ENCODE results near the gene ATP10A. TPM values are rescaled to one million over a fixed set of nuclear protein-coding genes. Genes with fewer than 3 reads are reported as not detected.
A peak's percentile ranks its signal among the peaks of the same experiment; 100 is the strongest.

The ATP10A gene
- polyA plus RNA-seq, 3 donors from 2014 or later = 2.4 to 17.4 (median 7.3) TPM

- H3K36me3 Mint-ChIP-seq = peaks cover 1 to 3% (median 3%) of the 10 kb centered on the region in 3 donors
These were observed 189.8 kb downstream of the ATP10A start for GRCh38 chr15:25673351-25673750.

GRCh38 chr15:25671132-25671531, 192.0 kb downstream of the ATP10A start:
- no peak for DNase-seq
- Mint-ChIP-seq H3K27ac (no peak overlapping the region), H3K4me1 (peaks cover 13 to 18% of the 10 kb centered on the region in 2 donors), H3K4me3 (no peak overlapping the region), H3K36me3 (peaks cover 0 to 3% (median 0%) of the 10 kb centered on the region in 3 donors), H3K27me3 (ENCODE audit: low read depth in 3 of 3) (peaks cover 10 to 13% (median 10%) of the 10 kb centered on the region in 3 donors), H3K9me3 (no peaks in the 10 kb centered on the region)

More at GRCh38 chr15:25673351-25673750, 189.8 kb downstream of the ATP10A start:
- no peak overlapping the region for H3K27ac Mint-ChIP-seq
- H3K27me3 Mint-ChIP-seq (ENCODE audit: low read depth in 3 of 3) = peaks cover 9 to 12% (median 10%) of the 10 kb centered on the region in 3 donors
- no peak for DNase-seq
- H3K9me3 Mint-ChIP-seq = no peaks in the 10 kb centered on the region
- peaks cover 13 to 18% of the 10 kb centered on the region in 2 donors for H3K4me1 Mint-ChIP-seq
- H3K4me3 Mint-ChIP-seq = no peak overlapping the region

GRCh38 chr15:25670621-25671020, 192.5 kb downstream of the ATP10A start:
- Mint-ChIP-seq H3K4me3 (no peak overlapping the region), H3K27me3 (ENCODE audit: low read depth in 3 of 3) (peaks cover 9 to 13% (median 10%) of the 10 kb centered on the region in 3 donors), H3K36me3 (peaks cover 0 to 3% (median 0%) of the 10 kb centered on the region in 3 donors), H3K27ac (no peak overlapping the region), H3K9me3 (no peaks in the 10 kb centered on the region), H3K4me1 (peaks cover 13 to 18% of the 10 kb centered on the region in 2 donors)
- DNase-seq = no peak

GRCh38 chr15:25670025-25670554, 193.0 kb downstream of the ATP10A start:
- peaks cover 13 to 18% of the 10 kb centered on the region in 2 donors for H3K4me1 Mint-ChIP-seq
- DNase-seq = no peak
- no peak overlapping the region for H3K27ac Mint-ChIP-seq
- peaks cover 7 to 13% (median 10%) of the 10 kb centered on the region in 3 donors for H3K27me3 Mint-ChIP-seq (ENCODE audit: low read depth in 3 of 3)
- H3K9me3 Mint-ChIP-seq = no peaks in the 10 kb centered on the region
- peak overlapping the region in 1 of 5 donors; percentile 38 for H3K4me3 Mint-ChIP-seq
- peaks cover 0 to under 1% (median 0%) of the 10 kb centered on the region in 3 donors for H3K36me3 Mint-ChIP-seq

GRCh38 chr15:25668901-25669300, 194.2 kb downstream of the ATP10A start:
- H3K27me3 Mint-ChIP-seq (ENCODE audit: low read depth in 3 of 3) = peaks cover 7 to 13% (median 10%) of the 10 kb centered on the region in 3 donors
- no peak overlapping the region for H3K4me3 Mint-ChIP-seq
- H3K36me3 Mint-ChIP-seq = no peaks in the 10 kb centered on the region
- no peak overlapping the region for H3K27ac Mint-ChIP-seq
- H3K9me3 Mint-ChIP-seq = no peaks in the 10 kb centered on the region
- H3K4me1 Mint-ChIP-seq = peaks cover 13 to 26% of the 10 kb centered on the region in 2 donors
- DNase-seq = no peak

- H3K4me1 Mint-ChIP-seq = peaks cover 13 to 28% of the 10 kb centered on the region in 2 donors
- H3K4me3 Mint-ChIP-seq = no peak overlapping the region
- DNase-seq = no peak
- no peaks in the 10 kb centered on the region for H3K9me3 Mint-ChIP-seq
- H3K27ac Mint-ChIP-seq = no peak overlapping the region
- no peaks in the 10 kb centered on the region for H3K36me3 Mint-ChIP-seq
- H3K27me3 Mint-ChIP-seq (ENCODE audit: low read depth in 3 of 3) = peaks cover 5 to 13% (median 7%) of the 10 kb centered on the region in 3 donors
These were observed 194.8 kb downstream of the ATP10A start for GRCh38 chr15:25668236-25668795.

- DNase-seq = no peak
- H3K27me3 Mint-ChIP-seq (ENCODE audit: low read depth in 3 of 3) = peaks cover 5 to 13% (median 7%) of the 10 kb centered on the region in 3 donors
- no peaks in the 10 kb centered on the region for H3K9me3 Mint-ChIP-seq
- peaks cover 13 to 28% of the 10 kb centered on the region in 2 donors for H3K4me1 Mint-ChIP-seq
- no peak overlapping the region for H3K27ac Mint-ChIP-seq
- H3K4me3 Mint-ChIP-seq = no peak overlapping the region
- H3K36me3 Mint-ChIP-seq = no peaks in the 10 kb centered on the region
These were observed 195.3 kb downstream of the ATP10A start for GRCh38 chr15:25667829-25668228.

GRCh38 chr15:25665913-25666312, 197.2 kb downstream of the ATP10A start:
- no peaks in the 10 kb centered on the region for H3K9me3 Mint-ChIP-seq
- DNase-seq = no peak
- H3K27ac Mint-ChIP-seq = no peak overlapping the region
- H3K4me3 Mint-ChIP-seq = no peak overlapping the region
- no peaks in the 10 kb centered on the region for H3K36me3 Mint-ChIP-seq
- H3K4me1 Mint-ChIP-seq = peaks cover 6 to 25% of the 10 kb centered on the region in 2 donors
- H3K27me3 Mint-ChIP-seq (ENCODE audit: low read depth in 3 of 3) = peaks cover 4 to 9% (median 8%) of the 10 kb centered on the region in 3 donors

- Mint-ChIP-seq H3K27ac (no peak overlapping the region), H3K9me3 (no peaks in the 10 kb centered on the region), H3K4me3 (no peak overlapping the region), H3K27me3 (ENCODE audit: low read depth in 3 of 3) (peaks cover under 1 to 8% (median 8%) of the 10 kb centered on the region in 3 donors), H3K4me1 (peaks cover 1 to 13% of the 10 kb centered on the region in 2 donors), H3K36me3 (no peaks in the 10 kb centered on the region)
- DNase-seq = no peak
These were observed 198.4 kb downstream of the ATP10A start for GRCh38 chr15:25664761-25665160.

GRCh38 chr15:25663515-25663914, 199.6 kb downstream of the ATP10A start:
- Mint-ChIP-seq H3K4me3 (no peak overlapping the region), H3K36me3 (no peaks in the 10 kb centered on the region), H3K27me3 (ENCODE audit: low read depth in 3 of 3) (peaks cover 0 to 4% (median 3%) of the 10 kb centered on the region in 3 donors), H3K27ac (no peak overlapping the region), H3K9me3 (no peaks in the 10 kb centered on the region), H3K4me1 (peaks cover 0 to 11% of the 10 kb centered on the region in 2 donors)
- no peak for DNase-seq

- Mint-ChIP-seq H3K4me1 (peaks cover 0 to 11% of the 10 kb centered on the region in 2 donors), H3K36me3 (no peaks in the 10 kb centered on the region), H3K9me3 (peaks cover 0 to 2% (median 0%) of the 10 kb centered on the region in 6 donors), H3K4me3 (no peak overlapping the region), H3K27me3 (ENCODE audit: low read depth in 3 of 3) (peaks cover 0 to 13% (median 3%) of the 10 kb centered on the region in 3 donors), H3K27ac (no peak overlapping the region)
- no peak for DNase-seq
These were observed 201.2 kb downstream of the ATP10A start for GRCh38 chr15:25661898-25662297.

- peaks cover 3 to 10% (median 3%) of the 10 kb centered on the region in 3 donors for H3K27me3 Mint-ChIP-seq (ENCODE audit: low read depth in 3 of 3)
- peaks cover 0 to 6% of the 10 kb centered on the region in 2 donors for H3K4me1 Mint-ChIP-seq
These were observed 203.9 kb downstream of the ATP10A start for GRCh38 chr15:25659251-25659650.

GRCh38 chr15:25658560-25658959, 204.6 kb downstream of the ATP10A start:
- H3K27me3 Mint-ChIP-seq (ENCODE audit: low read depth in 3 of 3) = peaks cover 3 to 10% (median 3%) of the 10 kb centered on the region in 3 donors
- H3K27ac Mint-ChIP-seq = no peak overlapping the region
- no peaks in the 10 kb centered on the region for H3K36me3 Mint-ChIP-seq
- no peaks in the 10 kb centered on the region for H3K4me1 Mint-ChIP-seq
- H3K9me3 Mint-ChIP-seq = peaks cover 0 to 2% (median 0%) of the 10 kb centered on the region in 6 donors
- DNase-seq = no peak
- no peak overlapping the region for H3K4me3 Mint-ChIP-seq

More at GRCh38 chr15:25659251-25659650, 203.9 kb downstream of the ATP10A start:
- peaks cover 0 to 2% (median 0%) of the 10 kb centered on the region in 6 donors for H3K9me3 Mint-ChIP-seq
- DNase-seq = no peak
- no peak overlapping the region for H3K4me3 Mint-ChIP-seq
- no peak overlapping the region for H3K27ac Mint-ChIP-seq
- no peaks in the 10 kb centered on the region for H3K36me3 Mint-ChIP-seq

- H3K4me1 Mint-ChIP-seq = no peaks in the 10 kb centered on the region
- H3K4me3 Mint-ChIP-seq = no peak overlapping the region
- H3K36me3 Mint-ChIP-seq = no peaks in the 10 kb centered on the region
These were observed 207.7 kb downstream of the ATP10A start for GRCh38 chr15:25655207-25655948.

More at GRCh38 chr15:25655207-25655948, 207.7 kb downstream of the ATP10A start:
- Mint-ChIP-seq H3K27ac (no peak overlapping the region), H3K27me3 (ENCODE audit: low read depth in 3 of 3) (peaks cover 0 to 15% (median 3%) of the 10 kb centered on the region in 3 donors), H3K9me3 (peaks cover 0 to 4% (median 0%) of the 10 kb centered on the region in 6 donors)
- no peak for DNase-seq
